K562 (cell line): ENCODE results near the gene RARRES1. TPM values are rescaled to one million over a fixed set of nuclear protein-coding genes. Genes with fewer than 3 reads are reported as not detected.

ENCODE experiments used
- ATAC-seq: fragments of 200-7000 bp; cut with Tn5 transposase; 3 replicates; pipeline ENCODE4 v1.9.1; 2020; ENCODE audit warnings: moderate library complexity
- BruUV-seq: library from RNA; stranded (reverse); fragments of 400-500 nt; replicated peaks from 2 replicates; lab custom pipeline; 2021; lab: Mats Ljungman, UMichigan
- CTCF ChIA-PET: fragments of 300-600 bp; formaldehyde crosslinking; extraction: SDS; loops from one replicate; lab custom pipeline; 2021; ENCODE audit warnings: low intra/inter-chr PET ratio; lab: Yijun Ruan, JAX
- POLR2A ChIA-PET: fragments of 300-600, 350-650 bp; sonication (Branson Sonifier 250); formaldehyde crosslinking; extraction: SDS; loops from one replicate; lab custom pipeline; 2021; ENCODE audit warnings: antibody characterized with exemption, inconsistent platforms; lab: Yijun Ruan, JAX
- DNase-seq, 4 experiments: peaks; one replicate each; pipeline versions ENCODE4 v3.0.0 to v3.0.0-alpha.2; 2011 to 2018; ENCODE audit warnings: low spot score in 3 of 4, mixed read lengths in 3 of 4; ENCODE audit errors: extremely low read depth in 1 of 4
- FAIRE-seq: peaks from 2 replicates; lab custom pipeline; 2011; peaks lifted over from hg19 to GRCh38; lab: Jason Lieb, UNC
- H2AFZ ChIP-seq: 2 replicates; pipeline ENCODE4 v1.6.0; 2011; ENCODE audit warnings: low read depth, low read length, control low read depth, inconsistent platforms
- H3K27ac ChIP-seq: fragments of 200-600 bp; 3 replicates; pipeline ENCODE4 v1.8.0; 2011; ENCODE audit warnings: low read depth, mild to moderate bottlenecking, control low read depth, inconsistent platforms, low read length, moderate library complexity, mixed read lengths; ENCODE audit errors: extremely low read depth
- H3K27me3 ChIP-seq, 2 experiments: fragments of 300-600 bp in 1 of 2; 2 replicates in 1 of 2; 3 replicates in 1 of 2; pipeline versions ENCODE4 v1.6.0 to v1.8.0; 2011; ENCODE audit warnings: inconsistent platforms in 2 of 2, low read length in 2 of 2, mild to moderate bottlenecking in 1 of 2, mixed read lengths in 1 of 2, moderate library complexity in 1 of 2; ENCODE audit not compliant: control insufficient read depth in 2 of 2, insufficient read depth in 2 of 2
- H3K36me3 ChIP-seq: fragments of 300-600 bp; 3 replicates; pipeline ENCODE4 v1.8.0; 2011; ENCODE audit warnings: mild to moderate bottlenecking, low read length, inconsistent platforms; ENCODE audit not compliant: control insufficient read depth, insufficient read depth
- H3K4me1 ChIP-seq, 2 experiments: fragments of 200-600 bp in 1 of 2; replicated peaks in 1 of 2; 2 replicates in 1 of 2; 3 replicates in 1 of 2; pipeline versions ENCODE4 v1.5.1 to v1.8.0; 2011; ENCODE audit warnings: inconsistent platforms in 2 of 2, low read length in 2 of 2, mild to moderate bottlenecking in 1 of 2, mixed read lengths in 1 of 2, moderate library complexity in 1 of 2; ENCODE audit not compliant: control insufficient read depth in 2 of 2, insufficient read depth in 2 of 2
- H3K4me2 ChIP-seq: 2 replicates; pipeline ENCODE4 v1.6.1; 2011; ENCODE audit warnings: low read length, control low read depth, inconsistent platforms, mixed read lengths; ENCODE audit not compliant: insufficient read depth
- H3K4me3 ChIP-seq: fragments of 200-600 bp; sonication (generic), shearing (Covaris generic); 2 replicates; pipeline ENCODE4 v1.5.1; 2016; ENCODE audit warnings: control low read depth, inconsistent platforms
- H3K79me2 ChIP-seq: fragments of 200-600 bp; 3 replicates; pipeline ENCODE4 v1.8.0; 2011; ENCODE audit warnings: low read length, inconsistent platforms; ENCODE audit not compliant: control insufficient read depth, insufficient read depth
- H3K9ac ChIP-seq, 2 experiments: 2 replicates each; pipeline versions ENCODE4 v1.6.0 to v1.6.1; 2011; ENCODE audit warnings: low read depth in 2 of 2, low read length in 2 of 2, control low read depth in 1 of 2, inconsistent platforms in 1 of 2, mild to moderate bottlenecking in 1 of 2, mixed read lengths in 1 of 2; ENCODE audit not compliant: insufficient read depth in 1 of 2
- H3K9me1 ChIP-seq: one replicate; pipeline ENCODE4 v1.6.0; 2011; ENCODE audit warnings: inconsistent platforms, mild to moderate bottlenecking, low read length, moderate library complexity; ENCODE audit not compliant: control insufficient read depth, insufficient read depth
- H3K9me3 ChIP-seq: replicated peaks from 2 replicates; pipeline ENCODE4 v1.5.1; 2011; ENCODE audit warnings: low read depth, low read length, inconsistent platforms; ENCODE audit not compliant: control insufficient read depth, insufficient read depth
- H4K20me1 ChIP-seq: replicated peaks from 2 replicates; pipeline ENCODE4 v1.6.1; 2011; ENCODE audit warnings: low read length, inconsistent platforms, mixed read lengths; ENCODE audit not compliant: control insufficient read depth, insufficient read depth
- CHD2 ChIP-seq: IDR thresholded peaks from 2 replicates; pipeline ENCODE4 v1.6.1; 2011; ENCODE audit warnings: low read depth, low read length
- CREM ChIP-seq: IDR thresholded peaks from 2 replicates; pipeline ENCODE4 v1.6.1; 2014; ENCODE audit warnings: antibody characterized with exemption, low read depth
- ELF1 ChIP-seq: fragments of 200-800 bp; sonication (Bioruptor generic); IDR thresholded peaks from 2 replicates; pipeline ENCODE4 v1.6.1; 2016; ENCODE audit warnings: missing genetic modification characterization, missing compliant biosample characterization
- HDGF ChIP-seq: fragments of 450-650 bp; IDR thresholded peaks from 2 replicates; pipeline ENCODE4 v1.6.1; 2016
- MCM7 ChIP-seq, 2 experiments: fragments of 450-650 bp; IDR thresholded peaks; 2 replicates each; pipeline ENCODE4 v1.6.1; 2016 to 2018
- OTX1 ChIP-seq: fragments of 450-650 bp; formaldehyde crosslinking; IDR thresholded peaks from 2 replicates; pipeline ENCODE4 v1.4.0; 2022; ENCODE audit warnings: mild to moderate bottlenecking
- POLR3G ChIP-seq: IDR thresholded peaks from 2 replicates; pipeline ENCODE4 v1.6.1; 2011; ENCODE audit not compliant: insufficient read length, insufficient replicate concordance; ENCODE audit errors: extremely low read depth
- PRPF4 ChIP-seq: fragments of 200-400 bp; formaldehyde crosslinking; IDR thresholded peaks from one replicate; pipeline ENCODE4 v1.6.1; 2017; ENCODE audit warnings: low read length, low read depth, mild to moderate bottlenecking; ENCODE audit not compliant: insufficient read depth, poor library complexity, severe bottlenecking
- TSC22D4 ChIP-seq: fragments of 450-650 bp; IDR thresholded peaks from 2 replicates; pipeline ENCODE4 v1.6.1; 2016; ENCODE audit warnings: missing genetic modification characterization, missing biosample characterization, control low read depth
- ZNF143 ChIP-seq: sonication (generic); formaldehyde crosslinking; IDR thresholded peaks from 2 replicates; pipeline ENCODE4 v1.9.0; 2022; ENCODE audit warnings: mild to moderate bottlenecking, missing genetic modification reagents
- ZNF408 ChIP-seq: fragments of 250-450 bp; sonication (Bioruptor Pico); IDR thresholded peaks from 2 replicates; pipeline ENCODE4 v1.4.0; 2020; ENCODE audit warnings: low read depth, mild to moderate bottlenecking, moderate library complexity
- ZNF507 ChIP-seq: conservative IDR thresholded peaks from 2 replicates; pipeline ENCODE4 v1.6.1; 2017; ENCODE audit warnings: missing genetic modification characterization, missing compliant biosample characterization
- WGBS: fragments of 100-300 bp; shearing (Covaris generic); methylation state at CpG from one replicate; pipeline ENCODE4 v1.1.6; 2016; ENCODE audit warnings: low coverage, mixed read lengths; ENCODE audit not compliant: insufficient coverage; ENCODE audit errors: missing lambda C conversion rate; 5-methylcytosine and 5-hydroxymethylcytosine counted together
- in situ Hi-C: fragments of 300-500 bp; cut with MboI; formaldehyde crosslinking; loops from 4 replicates; pipeline ENCODE4 v1.15.0; 2018; ENCODE audit warnings: inconsistent platforms, mixed read lengths
- intact Hi-C: fragments of 100-400 bp; cut with micrococcal nuclease; formaldehyde crosslinking; loops from 2 replicates; pipeline ENCODE4 v1.14.2; 2022
- polyA plus RNA-seq, 8 experiments: library from polyadenylated mRNA; depleted of rRNA in 4 of 8; stranded (reverse) in 5 of 8; unstranded in 3 of 8; fragments of >200 nt; fragmentation: Nextera tagmentation in 2 of 8; fragmentation: Illumina TruSeq in 1 of 8; extraction: Ambion mirVana in 2 of 8; extraction: Trizol in 1 of 8; gene quantifications; 2 replicates each; pipeline versions ENCODE4 v1.2.1 to v1.2.3, GENCODE V29; 2011 to 2014; ENCODE audit warnings: inconsistent platforms in 1 of 8, missing spikeins in 1 of 8
- total RNA-seq, 7 experiments: library from RNA; depleted of rRNA in 6 of 7; stranded (reverse); fragments of >200 nt in 6 of 7; fragmentation: Illumina TruSeq in 2 of 7; extraction: Trizol in 2 of 7; gene quantifications; 2 replicates each; pipeline versions ENCODE4 v1.2.1 to v1.2.3, GENCODE V29; 2011 to 2021; ENCODE audit warnings: low replicate concordance in 1 of 7
- TF ChIP-seq, protein P1 (sequence below): fragments of 450-650 bp; IDR thresholded peaks from 2 replicates; pipeline ENCODE4 v1.6.1; 2017; ENCODE audit warnings: antibody characterized with exemption, mild to moderate bottlenecking
- TF ChIP-seq, protein P2 (sequence below): fragments of 450-650 bp; formaldehyde crosslinking; conservative IDR thresholded peaks from 2 replicates; pipeline ENCODE4 v1.4.0; 2022; ENCODE audit warnings: mild to moderate bottlenecking, missing genetic modification characterization

RARRES1 gene
- total and polyA plus RNA-seq, 9 of the 15 experiments (the other 6 are each of a cell fraction or from before 2014, with no cell fraction given) = not detected

DNA sequence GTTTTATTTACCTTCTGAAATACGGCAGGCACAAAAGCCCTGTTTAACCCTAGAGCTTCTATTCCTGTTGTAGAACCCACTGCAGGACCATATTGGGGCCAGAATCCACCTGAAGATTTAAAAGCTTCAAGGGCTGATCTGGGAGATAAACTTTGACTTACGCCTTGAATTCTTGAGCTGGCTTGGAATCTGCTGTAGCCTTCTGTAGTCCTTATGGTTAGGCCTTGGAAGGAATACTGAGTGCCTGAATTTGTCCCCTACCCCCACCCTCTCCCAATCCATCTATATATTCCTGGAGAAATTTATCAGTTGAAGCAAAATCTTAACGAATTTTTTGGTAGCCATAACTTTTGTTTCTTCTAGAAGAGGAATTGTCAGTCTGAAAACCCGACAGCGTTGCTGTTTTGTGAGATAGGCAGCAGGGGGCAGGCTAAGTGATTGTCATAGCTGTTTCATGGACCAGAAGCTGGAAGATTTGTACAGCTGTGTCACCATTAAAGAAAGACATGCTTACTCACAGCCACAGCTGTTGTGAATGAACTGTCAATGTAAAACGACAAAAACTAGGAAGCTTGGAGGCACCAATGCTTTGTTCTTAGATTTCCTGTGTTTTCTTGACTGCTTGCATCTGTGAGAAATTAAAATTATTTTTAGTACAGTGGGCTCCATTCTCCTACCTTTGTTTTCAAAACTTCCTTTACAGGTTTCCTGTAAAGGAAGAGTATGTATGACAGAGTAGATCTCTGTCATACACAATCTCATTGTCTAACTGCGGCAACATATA lies 72.6 kb downstream of the RARRES1 start (continued):
- TF ChIP-seq, protein P1, sequence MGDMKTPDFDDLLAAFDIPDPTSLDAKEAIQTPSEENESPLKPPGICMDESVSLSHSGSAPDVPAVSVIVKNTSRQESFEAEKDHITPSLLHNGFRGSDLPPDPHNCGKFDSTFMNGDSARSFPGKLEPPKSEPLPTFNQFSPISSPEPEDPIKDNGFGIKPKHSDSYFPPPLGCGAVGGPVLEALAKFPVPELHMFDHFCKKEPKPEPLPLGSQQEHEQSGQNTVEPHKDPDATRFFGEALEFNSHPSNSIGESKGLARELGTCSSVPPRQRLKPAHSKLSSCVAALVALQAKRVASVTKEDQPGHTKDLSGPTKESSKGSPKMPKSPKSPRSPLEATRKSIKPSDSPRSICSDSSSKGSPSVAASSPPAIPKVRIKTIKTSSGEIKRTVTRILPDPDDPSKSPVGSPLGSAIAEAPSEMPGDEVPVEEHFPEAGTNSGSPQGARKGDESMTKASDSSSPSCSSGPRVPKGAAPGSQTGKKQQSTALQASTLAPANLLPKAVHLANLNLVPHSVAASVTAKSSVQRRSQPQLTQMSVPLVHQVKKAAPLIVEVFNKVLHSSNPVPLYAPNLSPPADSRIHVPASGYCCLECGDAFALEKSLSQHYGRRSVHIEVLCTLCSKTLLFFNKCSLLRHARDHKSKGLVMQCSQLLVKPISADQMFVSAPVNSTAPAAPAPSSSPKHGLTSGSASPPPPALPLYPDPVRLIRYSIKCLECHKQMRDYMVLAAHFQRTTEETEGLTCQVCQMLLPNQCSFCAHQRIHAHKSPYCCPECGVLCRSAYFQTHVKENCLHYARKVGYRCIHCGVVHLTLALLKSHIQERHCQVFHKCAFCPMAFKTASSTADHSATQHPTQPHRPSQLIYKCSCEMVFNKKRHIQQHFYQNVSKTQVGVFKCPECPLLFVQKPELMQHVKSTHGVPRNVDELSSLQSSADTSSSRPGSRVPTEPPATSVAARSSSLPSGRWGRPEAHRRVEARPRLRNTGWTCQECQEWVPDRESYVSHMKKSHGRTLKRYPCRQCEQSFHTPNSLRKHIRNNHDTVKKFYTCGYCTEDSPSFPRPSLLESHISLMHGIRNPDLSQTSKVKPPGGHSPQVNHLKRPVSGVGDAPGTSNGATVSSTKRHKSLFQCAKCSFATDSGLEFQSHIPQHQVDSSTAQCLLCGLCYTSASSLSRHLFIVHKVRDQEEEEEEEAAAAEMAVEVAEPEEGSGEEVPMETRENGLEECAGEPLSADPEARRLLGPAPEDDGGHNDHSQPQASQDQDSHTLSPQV = peak; percentile 73
- peak; percentile 46; the same call in 1 of the 2 replicates for TF ChIP-seq CREM

DNA sequence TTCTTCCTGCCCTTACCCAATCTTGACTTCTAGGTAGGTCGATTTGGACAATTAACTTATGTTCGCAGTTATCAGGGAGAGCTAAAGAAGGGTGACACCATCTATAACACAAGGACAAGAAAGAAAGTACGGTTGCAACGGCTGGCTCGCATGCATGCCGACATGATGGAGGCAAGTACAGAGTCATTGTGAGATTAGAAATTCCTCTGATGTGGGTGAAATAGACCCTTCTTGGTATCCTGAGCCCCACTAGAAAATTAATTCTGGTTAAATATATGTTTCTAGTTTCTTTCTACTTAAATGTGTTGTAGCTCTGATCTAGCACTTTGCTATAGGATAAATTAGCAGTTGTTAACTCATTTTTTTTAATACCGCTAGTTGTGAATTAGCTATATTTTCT lies 73.4 kb downstream of the RARRES1 start:
- FAIRE-seq (no peak), DNase-seq (no peak), ATAC-seq (no peak)
- Histone ChIP-seq H3K27me3 (no peaks in the 10 kb centered on the region), H3K4me1 (no peaks in the 10 kb centered on the region), H3K27ac (no peak overlapping the region), H3K9ac (no peak overlapping the region), H3K4me3 (no peak overlapping the region), H2AFZ (no peak overlapping the region), H3K79me2 (no peaks in the 10 kb centered on the region), H3K36me3 (peaks cover 90% of the 10 kb centered on the region), H3K4me2 (no peak overlapping the region), H3K9me1 (no peaks in the 10 kb centered on the region), H4K20me1 (no peaks in the 10 kb centered on the region), H3K9me3 (no peaks in the 10 kb centered on the region)
- in situ Hi-C loops (no loop called here), intact Hi-C loops (loop anchor here (1.0 kb wide), 2 partner anchors 68 to 132 kb away; no protein-coding TSS in a partner anchor)
- no TSS peak for BruUV-seq
- ChIA-PET POLR2A (interaction anchor here (1.2 to 1.4 kb wide), 3 partner anchors 17 to 20 kb away, joined by 4 to 5 read pairs (median 5); no protein-coding TSS in a partner anchor), CTCF (interaction anchor here (1.9 to 2.8 kb wide), 2 partner anchors 69 to 132 kb away, joined by 6 to 31 read pairs; no protein-coding TSS in a partner anchor)
- 89% methylated on average over 7 of the region's 7 CpGs for WGBS
- TF ChIP-seq ZNF143 (CRISPR knock-in tag) (no peak), ZNF507 (tag) (no peak), PRPF4 (no peak), ELF1 (no peak), POLR3G (no peak), OTX1 (CRISPR knock-in tag) (no peak), ZNF408 (no peak), CHD2 (no peak), TSC22D4 (tag) (no peak), HDGF (no peak), MCM7 (IDR thresholded peaks at IDR 0.05) (no peak)
- TF ChIP-seq, protein P2, sequence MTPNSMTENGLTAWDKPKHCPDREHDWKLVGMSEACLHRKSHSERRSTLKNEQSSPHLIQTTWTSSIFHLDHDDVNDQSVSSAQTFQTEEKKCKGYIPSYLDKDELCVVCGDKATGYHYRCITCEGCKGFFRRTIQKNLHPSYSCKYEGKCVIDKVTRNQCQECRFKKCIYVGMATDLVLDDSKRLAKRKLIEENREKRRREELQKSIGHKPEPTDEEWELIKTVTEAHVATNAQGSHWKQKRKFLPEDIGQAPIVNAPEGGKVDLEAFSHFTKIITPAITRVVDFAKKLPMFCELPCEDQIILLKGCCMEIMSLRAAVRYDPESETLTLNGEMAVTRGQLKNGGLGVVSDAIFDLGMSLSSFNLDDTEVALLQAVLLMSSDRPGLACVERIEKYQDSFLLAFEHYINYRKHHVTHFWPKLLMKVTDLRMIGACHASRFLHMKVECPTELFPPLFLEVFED (CRISPR knock-in tag) = no peak
